Mesendoderm (in vitro differentiated cells): ENCODE data around the gene BMPR1B.

Experiments used
- DNase-seq: peaks from one replicate; pipeline ENCODE4 v3.0.0; 2013
- H2AK5ac ChIP-seq: 2 replicates; pipeline ENCODE4 v1.6.1; 2013; ENCODE audit warnings: low read length, inconsistent platforms
- H2BK120ac ChIP-seq: 2 replicates; pipeline ENCODE4 v1.6.1; 2013; ENCODE audit warnings: low read depth, mild to moderate bottlenecking, low read length, moderate library complexity, mixed read lengths
- H2BK15ac ChIP-seq: replicated peaks from 2 replicates; pipeline ENCODE4 v1.6.1; 2013; ENCODE audit warnings: low read depth, mild to moderate bottlenecking, moderate library complexity
- H2BK5ac ChIP-seq: 2 replicates; pipeline ENCODE4 v1.6.1; 2013; ENCODE audit warnings: low read length, inconsistent platforms
- H3K18ac ChIP-seq: 2 replicates; pipeline ENCODE4 v1.6.1; 2013; ENCODE audit warnings: mild to moderate bottlenecking, low read length, mixed read lengths
- H3K23ac ChIP-seq: one replicate; pipeline ENCODE4 v1.6.1; 2013; ENCODE audit warnings: low read length
- H3K27ac ChIP-seq: 2 replicates; pipeline ENCODE4 v1.5.1; 2013; ENCODE audit warnings: low read depth, mild to moderate bottlenecking, inconsistent platforms, low read length, moderate library complexity
- H3K27me3 ChIP-seq: 2 replicates; pipeline ENCODE4 v1.6.1; 2013; ENCODE audit warnings: low read length, control low read depth, mild to moderate bottlenecking, inconsistent platforms; ENCODE audit not compliant: insufficient read depth, poor library complexity
- H3K36me3 ChIP-seq: 2 replicates; pipeline ENCODE4 v1.6.1; 2013; ENCODE audit warnings: low read length, inconsistent platforms; ENCODE audit not compliant: control insufficient read depth, insufficient read depth
- H3K4ac ChIP-seq: one replicate; pipeline ENCODE4 v1.6.1; 2013; ENCODE audit warnings: low read depth, mild to moderate bottlenecking, low read length, moderate library complexity
- H3K4me1 ChIP-seq: 2 replicates; pipeline ENCODE4 v1.6.1; 2013; ENCODE audit warnings: low read depth, low read length, inconsistent platforms; ENCODE audit not compliant: control insufficient read depth
- H3K4me2 ChIP-seq: 2 replicates; pipeline ENCODE4 v1.6.1; 2013; ENCODE audit warnings: low read length
- H3K4me3 ChIP-seq: 2 replicates; pipeline ENCODE4 v1.5.1; 2013; ENCODE audit warnings: mild to moderate bottlenecking, low read length
- H3K56ac ChIP-seq: one replicate; pipeline ENCODE4 v1.6.1; 2013; ENCODE audit warnings: low read length
- H3K79me1 ChIP-seq: 2 replicates; pipeline ENCODE4 v1.6.1; 2013; ENCODE audit warnings: low read length, inconsistent platforms
- H3K79me2 ChIP-seq: 2 replicates; pipeline ENCODE4 v1.6.1; 2013; ENCODE audit warnings: mild to moderate bottlenecking, low read length; ENCODE audit not compliant: control insufficient read depth, insufficient read depth
- H3K9ac ChIP-seq: 2 replicates; pipeline ENCODE4 v1.6.1; 2013; ENCODE audit warnings: low read length, inconsistent platforms
- H4K5ac ChIP-seq: one replicate; pipeline ENCODE4 v1.6.1; 2013; ENCODE audit warnings: low read length
- H4K8ac ChIP-seq: one replicate; pipeline ENCODE4 v1.6.1; 2013; ENCODE audit warnings: low read depth, mild to moderate bottlenecking, control low read depth, low read length, moderate library complexity
- WGBS: extraction: QIAGEN DNeasy Blood & Tissue Kit; methylation state at CpG from one replicate; pipeline ENCODE4 v1.1.7; 2013; ENCODE audit warnings: low lambda C conversion rate, missing lambda C conversion rate; ENCODE audit not compliant: insufficient coverage; ENCODE audit errors: extremely low coverage; 5-methylcytosine and 5-hydroxymethylcytosine counted together

The BMPR1B gene

DNA sequence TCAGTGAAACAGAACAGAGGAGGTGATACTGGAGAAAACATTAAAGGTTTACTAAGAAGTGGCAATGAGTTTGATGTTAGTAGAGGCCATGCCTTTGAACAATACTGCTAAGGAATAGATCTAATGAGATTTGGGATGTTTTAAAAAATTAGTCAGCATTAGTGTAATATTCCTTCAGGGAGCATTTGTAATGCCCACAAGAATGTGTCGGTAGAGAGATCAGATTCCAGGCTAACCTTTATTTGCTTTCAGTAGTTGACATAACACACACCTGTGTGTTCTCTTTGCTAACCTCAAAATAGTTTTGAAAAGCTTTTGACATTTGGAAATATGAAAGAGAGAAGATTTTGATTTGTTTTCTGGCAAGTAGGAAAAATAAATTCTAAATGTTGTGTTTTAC, 328.8 kb downstream of the BMPR1B start:
- Histone ChIP-seq H3K4me1 (no peaks in the 10 kb centered on the region), H3K4ac (no peak overlapping the region), H3K79me2 (no peaks in the 10 kb centered on the region), H4K8ac (no peak overlapping the region), H2AK5ac (no peak overlapping the region), H3K4me2 (no peak overlapping the region), H3K36me3 (no peaks in the 10 kb centered on the region), H3K79me1 (no peaks in the 10 kb centered on the region), H3K27ac (no peak overlapping the region), H3K18ac (no peak overlapping the region), H2BK120ac (no peak overlapping the region), H3K4me3 (no peak overlapping the region), H3K23ac (no peak overlapping the region), H2BK15ac (no peak overlapping the region), H4K5ac (no peak overlapping the region), H3K9ac (no peak overlapping the region), H3K56ac (no peak overlapping the region), H3K27me3 (no peaks in the 10 kb centered on the region), H2BK5ac (no peak overlapping the region)
- no peak for DNase-seq
- WGBS, result no CpG with 5 or more reads among the region's 1 CpG

DNA sequence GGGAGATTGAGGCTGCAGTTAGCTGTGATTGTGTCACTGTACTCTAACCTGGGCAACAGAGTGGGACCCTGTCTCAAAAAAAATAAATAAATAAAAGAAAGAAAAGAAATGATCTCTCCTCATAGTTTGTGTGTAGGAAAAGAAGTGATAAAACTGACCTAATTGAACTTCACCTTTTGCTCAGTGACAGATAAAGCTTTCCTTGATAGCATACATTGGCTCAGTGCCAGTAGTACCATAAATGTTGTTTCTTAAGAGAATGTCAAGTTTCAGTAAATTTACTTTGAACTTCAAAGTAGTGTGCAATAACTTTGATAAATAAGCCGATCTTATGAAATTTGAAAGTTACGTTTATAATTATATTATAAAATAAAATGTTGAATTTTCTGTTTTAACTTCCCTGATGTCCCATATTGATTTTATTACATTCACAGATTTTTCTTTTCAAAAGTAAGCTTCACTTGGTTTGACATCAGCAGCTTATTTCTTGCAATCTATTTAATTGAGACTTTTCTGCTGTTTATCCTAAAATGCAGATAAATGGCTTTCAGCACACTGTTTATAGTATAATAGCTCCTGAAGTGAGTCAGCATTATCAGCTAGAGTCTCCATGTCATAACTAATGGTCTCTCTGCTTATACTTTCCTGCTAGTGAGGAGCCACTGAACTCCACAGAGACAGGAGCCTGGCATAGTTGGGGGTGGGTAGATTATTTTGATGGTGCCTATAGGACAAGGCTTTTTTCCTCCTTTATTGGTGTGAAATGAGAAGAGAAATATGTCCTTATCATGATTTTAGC, 330.1 kb downstream of the BMPR1B start:
- H3K36me3 ChIP-seq, result no peaks in the 10 kb centered on the region
- 100% methylated on average over 2 of the region's 2 CpGs for WGBS

DNA sequence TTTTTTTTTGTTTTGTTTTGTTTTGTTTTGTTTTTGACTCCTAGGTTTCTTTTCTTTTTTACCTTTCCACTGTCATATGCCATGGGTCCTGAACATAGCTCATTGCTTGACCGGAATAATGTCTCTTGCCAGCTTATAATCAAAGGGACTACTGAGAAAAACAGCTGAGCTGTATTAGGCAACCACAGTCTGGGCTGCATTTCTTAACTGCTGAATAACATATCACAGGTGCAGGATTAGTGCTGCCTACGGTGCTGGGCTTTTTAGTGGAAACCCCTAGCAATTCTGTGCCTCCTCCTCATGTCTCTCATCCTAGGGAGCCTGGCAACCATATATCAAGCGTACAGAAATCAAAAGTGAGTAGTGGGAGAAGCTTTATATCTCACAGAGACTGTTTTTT, 333.5 kb downstream of the BMPR1B start:
- H2AK5ac ChIP-seq, result no peak overlapping the region
- no peak overlapping the region for H3K56ac ChIP-seq
- no peak overlapping the region for H2BK5ac ChIP-seq
- H3K18ac ChIP-seq, result no peak overlapping the region
- no peak overlapping the region for H3K23ac ChIP-seq
- no peaks in the 10 kb centered on the region for H3K79me2 ChIP-seq
- no peak overlapping the region for H3K27ac ChIP-seq
- H3K4me3 ChIP-seq, result no peak overlapping the region
- H3K27me3 ChIP-seq, result no peaks in the 10 kb centered on the region
- no peaks in the 10 kb centered on the region for H3K79me1 ChIP-seq
- peak overlapping the region; percentile 76 for H4K8ac ChIP-seq
- no peaks in the 10 kb centered on the region for H3K4me1 ChIP-seq
- H3K4me2 ChIP-seq, result no peak overlapping the region
- no peak for DNase-seq
- H2BK120ac ChIP-seq, result no peak overlapping the region
- H3K4ac ChIP-seq, result no peak overlapping the region
- no peaks in the 10 kb centered on the region for H3K36me3 ChIP-seq
- no CpG with 5 or more reads among the region's 3 CpGs for WGBS
- no peak overlapping the region for H4K5ac ChIP-seq
- H2BK15ac ChIP-seq, result no peak overlapping the region
- no peak overlapping the region for H3K9ac ChIP-seq

More for the DNA sequence above, 330.1 kb downstream of the BMPR1B start:
- H3K79me2 ChIP-seq, result no peaks in the 10 kb centered on the region
- H3K79me1 ChIP-seq, result no peaks in the 10 kb centered on the region
- no peak overlapping the region for H3K27ac ChIP-seq
- H3K4me1 ChIP-seq, result no peaks in the 10 kb centered on the region
- no peak for DNase-seq
- H3K4me3 ChIP-seq, result no peak overlapping the region
- no peak overlapping the region for H3K23ac ChIP-seq
- H4K8ac ChIP-seq, result no peak overlapping the region
- peak overlapping the region; percentile 39 for H3K18ac ChIP-seq
- no peak overlapping the region for H3K4me2 ChIP-seq
- H2BK120ac ChIP-seq, result no peak overlapping the region
- no peak overlapping the region for H2BK5ac ChIP-seq
- no peak overlapping the region for H3K4ac ChIP-seq
- no peak overlapping the region for H3K56ac ChIP-seq
- H3K27me3 ChIP-seq, result no peaks in the 10 kb centered on the region
- H4K5ac ChIP-seq, result no peak overlapping the region
- no peak overlapping the region for H2BK15ac ChIP-seq
- H3K9ac ChIP-seq, result no peak overlapping the region
- H2AK5ac ChIP-seq, result no peak overlapping the region

DNA sequence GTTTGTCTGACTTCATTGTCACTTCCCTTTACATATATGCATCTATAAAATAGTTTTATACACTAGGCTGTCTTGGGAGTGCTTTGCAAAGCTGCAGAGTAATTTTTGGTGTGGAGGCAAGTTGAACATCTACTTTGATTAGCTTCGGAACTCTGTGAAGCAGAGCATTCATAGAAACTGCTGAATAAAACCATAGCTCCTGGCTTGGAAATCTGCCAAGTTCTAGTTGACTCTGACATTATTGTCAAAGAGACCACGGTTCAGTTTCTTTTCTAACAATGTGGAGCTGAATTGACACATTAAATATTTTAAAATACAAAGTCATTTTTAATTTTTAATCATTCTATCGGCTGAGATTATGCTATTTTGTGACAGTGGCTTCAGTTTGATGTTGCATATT, 335.0 kb downstream of the BMPR1B start:
- H3K4me2 ChIP-seq, result no peak overlapping the region
- no peak overlapping the region for H4K5ac ChIP-seq
- H3K9ac ChIP-seq, result no peak overlapping the region
- no peak overlapping the region for H3K4ac ChIP-seq
- H2AK5ac ChIP-seq, result no peak overlapping the region
- H3K56ac ChIP-seq, result no peak overlapping the region
- H3K4me1 ChIP-seq, result no peaks in the 10 kb centered on the region
- DNase-seq, result no peak
- no peak overlapping the region for H2BK5ac ChIP-seq
- no peak overlapping the region for H3K18ac ChIP-seq
- H3K27ac ChIP-seq, result no peak overlapping the region
- H3K4me3 ChIP-seq, result no peak overlapping the region
- H2BK120ac ChIP-seq, result no peak overlapping the region
- H3K79me1 ChIP-seq, result no peaks in the 10 kb centered on the region
- H3K27me3 ChIP-seq, result no peaks in the 10 kb centered on the region
- H4K8ac ChIP-seq, result no peak overlapping the region
- H2BK15ac ChIP-seq, result no peak overlapping the region
- H3K23ac ChIP-seq, result no peak overlapping the region
- no CpG with 5 or more reads among the region's 3 CpGs for WGBS
- no peaks in the 10 kb centered on the region for H3K79me2 ChIP-seq
- no peaks in the 10 kb centered on the region for H3K36me3 ChIP-seq

DNA sequence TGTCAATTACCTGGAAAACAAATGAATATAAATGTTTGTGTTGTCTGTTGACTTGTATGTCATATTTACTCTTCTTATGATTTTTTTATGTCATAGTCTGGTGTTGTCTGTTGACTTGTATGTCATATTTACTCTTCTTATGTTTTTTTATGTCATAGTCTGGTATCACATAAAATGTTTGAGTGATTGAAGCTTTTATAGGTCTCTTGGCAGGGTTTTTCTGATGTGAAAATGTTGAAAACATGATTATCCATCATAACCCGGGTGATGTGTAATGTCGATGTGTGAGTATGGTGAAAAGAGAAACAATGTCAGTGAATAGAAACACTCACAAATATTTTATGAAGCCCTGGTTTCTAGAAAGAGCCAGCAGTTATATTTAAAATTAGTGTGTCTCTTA, 335.7 kb downstream of the BMPR1B start:
- Histone ChIP-seq H2BK120ac (no peak overlapping the region), H4K5ac (no peak overlapping the region), H3K4me1 (no peaks in the 10 kb centered on the region), H3K36me3 (no peaks in the 10 kb centered on the region), H3K79me1 (no peaks in the 10 kb centered on the region), H3K27ac (no peak overlapping the region), H2BK5ac (no peak overlapping the region), H3K27me3 (no peaks in the 10 kb centered on the region), H3K23ac (no peak overlapping the region), H3K56ac (no peak overlapping the region), H3K4ac (no peak overlapping the region), H3K9ac (no peak overlapping the region), H3K18ac (no peak overlapping the region), H4K8ac (no peak overlapping the region), H3K79me2 (no peaks in the 10 kb centered on the region), H3K4me2 (no peak overlapping the region), H2BK15ac (no peak overlapping the region), H3K4me3 (no peak overlapping the region), H2AK5ac (no peak overlapping the region)
- WGBS, result no CpG with 5 or more reads among the region's 2 CpGs
- DNase-seq, result no peak
